Panc1 (cell line): ENCODE results near the gene KCNAB1.

ENCODE experiments used
- CTCF ChIP-seq: fragments of 450-650 bp; IDR thresholded peaks from 2 replicates; pipeline ENCODE4 v1.5.1; 2017; ENCODE audit warnings: mild to moderate bottlenecking
- POLR2AphosphoS5 ChIP-seq: IDR thresholded peaks from 2 replicates; pipeline ENCODE4 v1.6.1; 2012; ENCODE audit warnings: mild to moderate bottlenecking, low read depth, low read length, moderate library complexity
- REST ChIP-seq, 2 experiments: IDR thresholded peaks; 2 replicates each; pipeline ENCODE4 v1.6.1; 2011 to 2012; ENCODE audit warnings: low read depth in 2 of 2, control low read depth in 1 of 2, low read length in 1 of 2, mild to moderate bottlenecking in 1 of 2, moderate library complexity in 1 of 2; ENCODE audit not compliant: insufficient read depth in 1 of 2
- SIN3A ChIP-seq: IDR thresholded peaks from 2 replicates; pipeline ENCODE4 v1.6.1; 2012; ENCODE audit warnings: low read depth, mild to moderate bottlenecking, low read length, moderate library complexity, borderline replicate concordance; ENCODE audit not compliant: insufficient read depth

- TF ChIP-seq CTCF (no peak), SIN3A (no peak), POLR2AphosphoS5 (no peak), REST (IDR thresholded peaks at IDR 0.05; ENCODE audit: insufficient read depth in 1 of 2, low read depth in 2 of 2, low read length in 1 of 2) (no peak)
Measured at GRCh38 chr3:156297582-156297981, 177.2 kb downstream of the KCNAB1 start.
